SK-N-SH (cell line): ENCODE data around the gene CPA4. TPM values are rescaled to one million over a fixed set of nuclear protein-coding genes. Genes with fewer than 3 reads are reported as not detected.

Source experiments
- CTCF ChIA-PET: fragments of 300-600, 350-600 bp; formaldehyde crosslinking; extraction: SDS; loops from one replicate; lab custom pipeline; 2021; lab: Yijun Ruan, JAX
- POLR2A ChIA-PET: fragments of 350-600 bp; sonication (Branson Sonifier 250); formaldehyde crosslinking; extraction: SDS; loops from one replicate; lab custom pipeline; 2020; ENCODE audit warnings: antibody characterized with exemption, inconsistent platforms; lab: Yijun Ruan, JAX
- DNase-seq: peaks from one replicate; pipeline ENCODE4 v3.0.0; 2012
- H2AFZ ChIP-seq: fragments of 200-600 bp; sonication (generic); 2 replicates; pipeline ENCODE4 v1.8.1; 2016; ENCODE audit warnings: antibody characterized with exemption, mild to moderate bottlenecking, low read depth
- H3F3A ChIP-seq: fragments of 200-600 bp; sonication (generic); replicated peaks from 2 replicates; pipeline ENCODE3; 2016; ENCODE audit warnings: antibody characterized with exemption, mild to moderate bottlenecking; ENCODE audit not compliant: insufficient read depth
- H3K27ac ChIP-seq, 2 experiments: fragments of 200-500 bp in 1 of 2; fragments of 200-600 bp in 1 of 2; sonication (Bioruptor generic) in 1 of 2; sonication (generic), shearing (Covaris generic) in 1 of 2; 2 replicates each; pipeline versions ENCODE4 v1.5.1 to v1.6.1; 2014 to 2016; ENCODE audit warnings: low read depth in 2 of 2, inconsistent platforms in 1 of 2, low read length in 1 of 2, mild to moderate bottlenecking in 1 of 2, mixed read lengths in 1 of 2
- H3K27me3 ChIP-seq: fragments of 200-600 bp; sonication (generic), shearing (Covaris generic); 2 replicates; pipeline ENCODE4 v1.6.1; 2016; ENCODE audit warnings: mixed run types; ENCODE audit not compliant: insufficient read depth
- H3K36me3 ChIP-seq, 2 experiments: fragments of 200-500 bp in 1 of 2; fragments of 200-600 bp in 1 of 2; sonication (Bioruptor generic) in 1 of 2; sonication (generic) in 1 of 2; replicated peaks in 1 of 2; 2 replicates each; pipeline versions ENCODE3 to v1.5.1; 2014 to 2016; ENCODE audit warnings: low read length in 1 of 2, mild to moderate bottlenecking in 1 of 2; ENCODE audit not compliant: insufficient read depth in 2 of 2, control insufficient read depth in 1 of 2
- H3K4me1 ChIP-seq, 2 experiments: fragments of 200-500 bp in 1 of 2; fragments of 200-600 bp in 1 of 2; sonication (Bioruptor generic) in 1 of 2; sonication (generic), shearing (Covaris generic) in 1 of 2; 2 replicates each; pipeline versions ENCODE4 v1.5.1 to v1.6.1; 2014 to 2016; ENCODE audit warnings: low read depth in 1 of 2, low read length in 1 of 2, mixed run types in 1 of 2; ENCODE audit not compliant: insufficient read depth in 2 of 2, control insufficient read depth in 1 of 2
- H3K4me2 ChIP-seq: fragments of 200-600 bp; sonication (generic), shearing (Covaris generic); 2 replicates; pipeline ENCODE4 v1.6.1; 2017; ENCODE audit warnings: mixed run types
- H3K4me3 ChIP-seq, 2 experiments: fragments of 200-500 bp in 1 of 2; fragments of 200-600 bp in 1 of 2; sonication (Bioruptor generic) in 1 of 2; sonication (generic), shearing (Covaris generic) in 1 of 2; 2 replicates each; pipeline versions ENCODE4 v1.5.1 to v1.8.1; 2014 to 2016; ENCODE audit warnings: low read depth in 2 of 2, inconsistent platforms in 1 of 2, low read length in 1 of 2, mild to moderate bottlenecking in 1 of 2, mixed read lengths in 1 of 2, moderate library complexity in 1 of 2
- H3K79me2 ChIP-seq: fragments of 200-600 bp; sonication (generic); 2 replicates; pipeline ENCODE4 v1.8.1; 2017; ENCODE audit warnings: mild to moderate bottlenecking; ENCODE audit not compliant: insufficient read depth
- H3K9ac ChIP-seq: fragments of 200-600 bp; sonication (generic); 2 replicates; pipeline ENCODE4 v1.6.1; 2017; ENCODE audit warnings: mixed run types
- H3K9me2 ChIP-seq: fragments of 200-600 bp; sonication (generic); 2 replicates; pipeline ENCODE4 v1.6.1; 2017; ENCODE audit warnings: mixed run types
- H3K9me3 ChIP-seq: fragments of 200-600 bp; sonication (generic); 2 replicates; pipeline ENCODE4 v1.6.1; 2017; ENCODE audit warnings: mixed run types, mild to moderate bottlenecking, moderate library complexity
- H4K20me1 ChIP-seq: fragments of 200-600 bp; sonication (generic); 2 replicates; pipeline ENCODE4 v1.6.1; 2017; ENCODE audit warnings: mild to moderate bottlenecking, mixed run types; ENCODE audit not compliant: insufficient read depth
- ELF1 ChIP-seq: IDR thresholded peaks from 2 replicates; pipeline ENCODE4 v1.4.0; 2012
- FOXM1 ChIP-seq: IDR thresholded peaks from 2 replicates; pipeline ENCODE4 v1.4.0; 2012; ENCODE audit warnings: low read depth, mild to moderate bottlenecking
- GATA2 ChIP-seq: sonication (generic); formaldehyde crosslinking; IDR thresholded peaks from 2 replicates; pipeline ENCODE4 v1.5.0; 2020; ENCODE audit warnings: mild to moderate bottlenecking, missing genetic modification reagents
- JUND ChIP-seq: IDR thresholded peaks from 2 replicates; pipeline ENCODE4 v1.4.0; 2012
- MAX ChIP-seq: IDR thresholded peaks from 2 replicates; pipeline ENCODE4 v1.4.0; 2012; ENCODE audit warnings: low read depth
- MXI1 ChIP-seq: IDR thresholded peaks from 2 replicates; pipeline ENCODE4 v1.6.1; 2012; ENCODE audit warnings: mild to moderate bottlenecking, low read depth, low read length, improper control_type of control experiment
- NFIC ChIP-seq: IDR thresholded peaks from 2 replicates; pipeline ENCODE4 v1.4.0; 2012; ENCODE audit warnings: borderline replicate concordance
- NRF1 ChIP-seq: IDR thresholded peaks from 2 replicates; pipeline ENCODE4 v1.6.1; 2012; ENCODE audit warnings: low read depth, mild to moderate bottlenecking, low read length
- POLR2AphosphoS5 ChIP-seq: IDR thresholded peaks from 2 replicates; pipeline ENCODE4 v1.6.1; 2012; ENCODE audit warnings: low read depth, low read length
- SIN3A ChIP-seq: IDR thresholded peaks from 2 replicates; pipeline ENCODE4 v1.6.1; 2012; ENCODE audit warnings: low read depth, mild to moderate bottlenecking, low read length, moderate library complexity, borderline replicate concordance
- TAF1 ChIP-seq: IDR thresholded peaks from 2 replicates; pipeline ENCODE4 v1.6.1; 2012; ENCODE audit warnings: low read depth, mild to moderate bottlenecking, low read length, moderate library complexity, borderline replicate concordance
- TCF12 ChIP-seq: IDR thresholded peaks from 2 replicates; pipeline ENCODE4 v1.4.0; 2012
- TEAD4 ChIP-seq: IDR thresholded peaks from 2 replicates; pipeline ENCODE4 v1.4.0; 2012; ENCODE audit warnings: mild to moderate bottlenecking, borderline replicate concordance; ENCODE audit not compliant: insufficient read depth
- YY1 ChIP-seq: IDR thresholded peaks from 2 replicates; pipeline ENCODE4 v1.4.0; 2012; ENCODE audit warnings: low read depth, mild to moderate bottlenecking
- WGBS: methylation state at CpG from one replicate; pipeline ENCODE4 v1.1.6; 2017; ENCODE audit warnings: low lambda C conversion rate; 5-methylcytosine and 5-hydroxymethylcytosine counted together
- polyA plus RNA-seq, 3 experiments: library from polyadenylated mRNA; depleted of rRNA; stranded (reverse); fragments of >200 nt; gene quantifications; 2 replicates each; pipeline ENCODE4 v1.2.3, GENCODE V29; 2012
- TF ChIP-seq, protein P1 (sequence below): IDR thresholded peaks from 2 replicates; pipeline ENCODE4; 2012
- TF ChIP-seq, protein P2 (sequence below): fragments of 150-350 bp; IDR thresholded peaks from 2 replicates; pipeline ENCODE4 v1.6.1; 2016; ENCODE audit warnings: mild to moderate bottlenecking, low read depth, low read length

CPA4 gene
- polyA plus RNA-seq, 1 of the 3 experiments (the other 2 are of a cell fraction), result 176 TPM

- TF ChIP-seq TEAD4 (no peak), GATA2 (CRISPR knock-in tag) (no peak), YY1 (no peak), JUND (no peak)
- TF ChIP-seq, all 33 proteins: peak for 0
- Histone ChIP-seq H3K4me2 (no peak overlapping the region), H3K36me3 (peaks cover 4 to 10% of the 10 kb centered on the region in 2 experiments), H3K9me2 (no peaks in the 10 kb centered on the region), H3K27ac (no peak overlapping the region), H3K79me2 (no peaks in the 10 kb centered on the region), H3K4me1 (peaks cover 0 to 5% of the 10 kb centered on the region in 2 experiments; a peak in 1 of 4 replicates), H4K20me1 (no peaks in the 10 kb centered on the region), H3K9me3 (no peaks in the 10 kb centered on the region), H3K4me3 (no peak overlapping the region), H2AFZ (no peak overlapping the region), H3K9ac (no peak overlapping the region), H3F3A (no peaks in the 10 kb centered on the region), H3K27me3 (no peaks in the 10 kb centered on the region)
- peak; percentile 37 for DNase-seq
- CTCF ChIA-PET, result interaction anchor here (0.7 to 1.3 kb wide), 3 partner anchors 13 to 633 kb away, joined by 3 read pairs; partner anchors contain the start of gene CPA4
- 75% methylated on average over 19 of the region's 21 CpGs for WGBS
- POLR2A ChIA-PET, result no interaction called here
These were observed 12.6 kb downstream of the CPA4 start for GRCh38 chr7:130305433-130306042.

DNA sequence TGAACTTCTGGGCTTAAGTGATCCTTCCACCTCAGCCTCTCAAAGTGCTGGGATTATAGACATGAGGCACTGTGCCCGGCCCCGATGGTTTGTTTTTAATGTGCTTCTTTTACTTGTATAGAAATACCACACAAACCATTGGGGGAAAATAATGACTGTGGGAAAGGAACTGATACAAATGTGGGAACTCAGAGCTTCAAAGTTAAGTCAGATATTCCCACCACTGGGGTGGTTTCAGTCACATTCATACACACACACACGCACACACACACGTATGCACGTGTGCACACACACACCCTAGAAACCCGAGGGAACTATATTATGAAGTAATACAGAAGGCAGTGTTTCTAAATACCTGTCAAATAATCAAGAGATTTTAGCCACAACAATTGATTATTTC lies 17.0 kb downstream of the CPA4 start:
- no peak overlapping the region for H3K9ac ChIP-seq
- no peak overlapping the region for H3K27ac ChIP-seq
- H3K9me2 ChIP-seq, result no peaks in the 10 kb centered on the region
- POLR2A ChIA-PET, result no interaction called here
- H4K20me1 ChIP-seq, result no peaks in the 10 kb centered on the region
- H2AFZ ChIP-seq, result no peak overlapping the region
- DNase-seq, result no peak
- H3K9me3 ChIP-seq, result no peaks in the 10 kb centered on the region
- H3K4me3 ChIP-seq, result no peak overlapping the region
- CTCF ChIA-PET, result interaction anchor here (1.2 kb wide), 1 partner anchor 412 kb away, joined by 3 read pairs; no protein-coding TSS in a partner anchor
- H3K36me3 ChIP-seq, result peaks cover 4 to 5% of the 10 kb centered on the region in 2 experiments
- TF ChIP-seq MAX (no peak), NFIC (no peak)
- H3F3A ChIP-seq, result no peaks in the 10 kb centered on the region
- no peaks in the 10 kb centered on the region for H3K27me3 ChIP-seq
- H3K4me1 ChIP-seq, result peaks cover 0 to 5% of the 10 kb centered on the region in 2 experiments; a peak in 1 of 4 replicates
- 84% methylated on average over 6 of the region's 6 CpGs for WGBS
- H3K79me2 ChIP-seq, result no peaks in the 10 kb centered on the region
- no peak overlapping the region for H3K4me2 ChIP-seq

- H4K20me1 ChIP-seq, result no peaks in the 10 kb centered on the region
- peaks cover 4 to 5% of the 10 kb centered on the region in 2 experiments for H3K36me3 ChIP-seq
- no peak for TF ChIP-seq MXI1
- TF ChIP-seq FOXM1, result no peak
- no peak for TF ChIP-seq TEAD4
- no peak for TF ChIP-seq SIN3A
- TF ChIP-seq, protein P1, sequence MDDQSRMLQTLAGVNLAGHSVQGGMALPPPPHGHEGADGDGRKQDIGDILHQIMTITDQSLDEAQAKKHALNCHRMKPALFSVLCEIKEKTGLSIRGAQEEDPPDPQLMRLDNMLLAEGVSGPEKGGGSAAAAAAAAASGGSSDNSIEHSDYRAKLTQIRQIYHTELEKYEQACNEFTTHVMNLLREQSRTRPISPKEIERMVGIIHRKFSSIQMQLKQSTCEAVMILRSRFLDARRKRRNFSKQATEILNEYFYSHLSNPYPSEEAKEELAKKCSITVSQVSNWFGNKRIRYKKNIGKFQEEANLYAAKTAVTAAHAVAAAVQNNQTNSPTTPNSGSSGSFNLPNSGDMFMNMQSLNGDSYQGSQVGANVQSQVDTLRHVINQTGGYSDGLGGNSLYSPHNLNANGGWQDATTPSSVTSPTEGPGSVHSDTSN, result no peak
- TF ChIP-seq, protein P2, sequence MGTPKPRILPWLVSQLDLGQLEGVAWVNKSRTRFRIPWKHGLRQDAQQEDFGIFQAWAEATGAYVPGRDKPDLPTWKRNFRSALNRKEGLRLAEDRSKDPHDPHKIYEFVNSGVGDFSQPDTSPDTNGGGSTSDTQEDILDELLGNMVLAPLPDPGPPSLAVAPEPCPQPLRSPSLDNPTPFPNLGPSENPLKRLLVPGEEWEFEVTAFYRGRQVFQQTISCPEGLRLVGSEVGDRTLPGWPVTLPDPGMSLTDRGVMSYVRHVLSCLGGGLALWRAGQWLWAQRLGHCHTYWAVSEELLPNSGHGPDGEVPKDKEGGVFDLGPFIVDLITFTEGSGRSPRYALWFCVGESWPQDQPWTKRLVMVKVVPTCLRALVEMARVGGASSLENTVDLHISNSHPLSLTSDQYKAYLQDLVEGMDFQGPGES, result no peak
- no peak for TF ChIP-seq POLR2AphosphoS5
- no peak for TF ChIP-seq ELF1
- TF ChIP-seq NRF1, result no peak
- no peak for TF ChIP-seq TCF12
- TF ChIP-seq TAF1, result no peak
- H3K27ac ChIP-seq, result no peak overlapping the region
- no peaks in the 10 kb centered on the region for H3K9me3 ChIP-seq
- H3K9ac ChIP-seq, result no peak overlapping the region
- 90% methylated on average over 6 of the region's 6 CpGs for WGBS
- ChIA-PET POLR2A (no interaction called here), CTCF (no interaction called here)
- no peak for DNase-seq
- H3K4me2 ChIP-seq, result no peak overlapping the region
- H3F3A ChIP-seq, result no peaks in the 10 kb centered on the region
- no peak overlapping the region for H3K4me3 ChIP-seq
- no peak overlapping the region for H2AFZ ChIP-seq
- H3K4me1 ChIP-seq, result no peaks in the 10 kb centered on the region; a peak in 1 of 4 replicates
- H3K9me2 ChIP-seq, result no peaks in the 10 kb centered on the region
- no peaks in the 10 kb centered on the region for H3K27me3 ChIP-seq
- no peaks in the 10 kb centered on the region for H3K79me2 ChIP-seq
These were observed 21.3 kb downstream of the CPA4 start for GRCh38 chr7:130314305-130314704.
